ENCODE measurements around the gene DPPA3. TPM values are rescaled to one million over a fixed set of nuclear protein-coding genes. Genes with fewer than 3 reads are reported as not detected.

The DPPA3 gene
- under 1 TPM in 1 of 4 donors, not detected in 3; 0.44 TPM for total RNA-seq

DNA sequence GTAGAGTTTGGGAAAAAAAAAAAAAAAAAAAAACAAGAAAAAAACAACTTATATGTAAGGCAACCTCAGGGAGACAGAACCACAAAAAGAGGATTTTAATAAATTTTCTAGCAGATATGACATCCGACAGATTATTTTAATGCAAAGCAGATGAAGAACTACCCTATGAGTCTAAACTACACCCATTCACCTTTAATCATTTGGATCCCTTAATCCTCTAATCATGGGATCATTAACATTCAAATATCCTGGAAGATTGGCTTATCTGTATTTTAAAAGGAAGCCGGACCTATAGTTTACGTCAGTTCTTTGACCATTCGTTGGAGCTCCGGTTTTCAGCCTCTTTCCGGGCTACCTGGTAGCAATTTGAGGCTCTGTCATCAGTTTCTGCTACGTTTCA, at the start of gene DPPA3:
DPPA3 (plus strand) TSS at position 301 of the 400 bp plus-strand sequence. CDS start 138 bp downstream, outside the sequence.
- no peak for TF ChIP-seq CTCF (IDR thresholded peaks at IDR 0.05; ENCODE audit: low read depth)

DNA sequence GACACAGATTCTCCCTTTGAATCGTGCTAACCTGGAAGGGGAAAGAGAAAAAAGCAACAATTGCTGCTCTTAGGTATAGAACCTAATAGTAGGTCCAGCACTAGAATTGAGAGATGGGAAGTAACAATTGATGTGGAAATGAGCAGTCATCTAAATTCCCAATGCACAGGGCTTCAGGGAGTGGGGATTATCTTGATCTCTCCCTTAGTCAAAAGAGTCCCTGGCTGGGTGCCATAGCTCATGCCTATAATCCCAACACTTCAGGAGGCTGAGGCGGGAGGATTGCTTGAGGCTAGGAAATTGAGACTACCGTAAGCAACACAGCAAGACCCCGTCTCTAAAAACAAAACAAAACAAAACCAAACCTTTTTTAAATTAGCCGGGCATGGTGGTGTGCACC, 49.5 kb upstream of the DPPA3 start:
- TF ChIP-seq CTCF (IDR thresholded peaks at IDR 0.05; ENCODE audit: low read depth), result no peak

- no peak for TF ChIP-seq CTCF (IDR thresholded peaks at IDR 0.05; ENCODE audit: low read depth)
These were observed 44.6 kb upstream of the DPPA3 start for GRCh38 chr12:7666595-7666994.

- no peak for TF ChIP-seq CTCF (IDR thresholded peaks at IDR 0.05; ENCODE audit: low read depth)
These were observed 44.1 kb upstream of the DPPA3 start for GRCh38 chr12:7667125-7667524.

- TF ChIP-seq CTCF (IDR thresholded peaks at IDR 0.05; ENCODE audit: low read depth), result no peak
These were observed 43.1 kb upstream of the DPPA3 start for GRCh38 chr12:7668171-7668570.

GRCh38 chr12:7678744-7679143, 32.5 kb upstream of the DPPA3 start:
- no peak for TF ChIP-seq CTCF (IDR thresholded peaks at IDR 0.05; ENCODE audit: low read depth)

DNA sequence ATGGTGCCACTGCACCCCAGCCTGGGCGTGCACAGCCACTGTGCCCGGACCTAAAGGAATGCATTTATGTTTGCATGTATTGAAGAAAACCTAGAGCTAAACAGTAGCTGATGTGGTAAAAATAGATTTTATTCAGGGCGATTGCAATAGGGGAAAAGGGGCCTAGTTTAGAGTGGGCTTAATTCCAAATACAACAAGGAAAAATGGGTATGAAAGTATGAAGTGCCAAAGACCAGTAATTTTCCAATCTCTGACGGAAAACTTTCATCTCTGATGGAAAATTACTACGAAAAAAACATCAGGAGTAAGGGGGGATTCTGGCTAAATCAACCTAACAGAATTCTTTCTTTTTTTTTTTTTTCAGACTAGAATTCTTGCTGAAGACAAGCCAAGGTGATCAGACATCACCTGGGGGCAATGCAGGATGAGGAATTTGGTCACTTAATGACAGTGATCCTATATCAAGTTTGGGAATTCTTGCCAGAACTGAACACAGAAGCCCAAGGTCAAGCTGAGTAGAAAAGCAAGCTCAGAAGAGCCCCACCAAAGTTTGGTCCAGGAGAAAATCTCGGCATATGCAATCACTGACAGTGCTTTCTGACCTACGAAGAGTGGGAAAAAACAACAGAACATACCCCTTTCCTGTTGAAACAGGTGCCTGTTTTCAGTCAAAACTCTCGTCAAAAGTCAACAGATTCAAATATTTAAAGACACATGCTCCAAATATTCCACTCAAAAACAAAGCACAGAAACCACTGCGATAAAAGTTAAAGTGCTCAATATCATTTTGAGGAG, 31.8 kb upstream of the DPPA3 start:
- no peak for TF ChIP-seq CTCF (IDR thresholded peaks at IDR 0.05; ENCODE audit: low read depth)
